IMR-90 (cell line): ENCODE measurements around the gene HNRNPA3. TPM values are rescaled to one million over a fixed set of nuclear protein-coding genes. Genes with fewer than 3 reads are reported as not detected.

Experiments
- ATAC-seq: fragments of 200-7000 bp; cut with Tn5 transposase; 2 replicates; pipeline ENCODE4 v1.9.1; 2020; ENCODE audit warnings: low read depth, mild to moderate bottlenecking, moderate library complexity
- BruUV-seq: library from RNA; stranded (reverse); fragments of 400-500 nt; replicated peaks from 2 replicates; lab custom pipeline; 2021; lab: Mats Ljungman, UMichigan
- CTCF ChIA-PET: fragments of 300-600 bp; formaldehyde crosslinking; extraction: SDS; loops from one replicate; lab custom pipeline; 2021; ENCODE audit warnings: antibody characterized with exemption; lab: Yijun Ruan, JAX
- POLR2A ChIA-PET: fragments of 300-600 bp; sonication (Branson Sonifier 250); formaldehyde crosslinking; loops from one replicate; lab custom pipeline; 2022; ENCODE audit warnings: antibody characterized with exemption; ENCODE audit not compliant: unreplicated experiment; lab: Charles Lee
- DNase-seq: peaks from one replicate; pipeline ENCODE4 v3.0.0; 2013
- H2AFZ ChIP-seq: replicated peaks from 2 replicates; pipeline ENCODE3; 2013; ENCODE audit warnings: low read length, mild to moderate bottlenecking; ENCODE audit not compliant: poor library complexity
- H2AK5ac ChIP-seq: 2 replicates; pipeline ENCODE4 v1.6.1; 2013; ENCODE audit warnings: low read depth, low read length, inconsistent platforms
- H2AK9ac ChIP-seq: replicated peaks from 2 replicates; pipeline ENCODE3; 2013; ENCODE audit warnings: mild to moderate bottlenecking, low read depth, low read length, moderate library complexity; ENCODE audit not compliant: poor library complexity
- H2BK120ac ChIP-seq: 2 replicates; pipeline ENCODE4 v1.6.1; 2013; ENCODE audit warnings: low read depth, low read length, inconsistent platforms
- H2BK15ac ChIP-seq: 3 replicates; pipeline ENCODE4 v1.6.1; 2013; ENCODE audit warnings: low read depth, low read length, inconsistent platforms
- H2BK20ac ChIP-seq: 2 replicates; pipeline ENCODE4 v1.6.1; 2013; ENCODE audit warnings: low read depth, mild to moderate bottlenecking, inconsistent platforms, low read length, moderate library complexity
- H2BK5ac ChIP-seq: 2 replicates; pipeline ENCODE4 v1.6.1; 2013; ENCODE audit warnings: mild to moderate bottlenecking, low read depth, low read length, inconsistent platforms; ENCODE audit not compliant: poor library complexity, severe bottlenecking
- H3K14ac ChIP-seq: replicated peaks from 2 replicates; pipeline ENCODE4 v1.6.1; 2013; ENCODE audit warnings: low read depth, low read length, inconsistent platforms
- H3K18ac ChIP-seq: 2 replicates; pipeline ENCODE4 v1.6.1; 2013; ENCODE audit warnings: low read depth, low read length, control low read depth
- H3K23ac ChIP-seq: 2 replicates; pipeline ENCODE4 v1.6.1; 2013; ENCODE audit warnings: low read depth, low read length, inconsistent platforms
- H3K27ac ChIP-seq: 2 replicates; pipeline ENCODE4 v1.5.1; 2013; ENCODE audit warnings: mild to moderate bottlenecking, control low read depth, low read length; ENCODE audit not compliant: insufficient read depth
- H3K27me3 ChIP-seq: 2 replicates; pipeline ENCODE4 v1.6.1; 2013; ENCODE audit warnings: low read length; ENCODE audit not compliant: control insufficient read depth, insufficient read depth
- H3K36me3 ChIP-seq: 2 replicates; pipeline ENCODE4 v1.6.1; 2013; ENCODE audit warnings: low read length, mixed read lengths; ENCODE audit not compliant: control insufficient read depth, insufficient read depth
- H3K4ac ChIP-seq: 2 replicates; pipeline ENCODE4 v1.6.1; 2013; ENCODE audit warnings: low read depth, low read length, inconsistent platforms
- H3K4me1 ChIP-seq: 2 replicates; pipeline ENCODE4 v1.6.1; 2013; ENCODE audit warnings: low read length, mixed read lengths; ENCODE audit not compliant: control insufficient read depth, insufficient read depth
- H3K4me2 ChIP-seq: 2 replicates; pipeline ENCODE4 v1.6.1; 2013; ENCODE audit warnings: low read depth, mild to moderate bottlenecking, control low read depth, low read length, moderate library complexity
- H3K4me3 ChIP-seq: 2 replicates; pipeline ENCODE4 v1.5.1; 2013; ENCODE audit warnings: low read depth, mild to moderate bottlenecking, control low read depth, low read length, moderate library complexity; ENCODE audit not compliant: insufficient read depth
- H3K56ac ChIP-seq: 2 replicates; pipeline ENCODE4 v1.6.1; 2013; ENCODE audit warnings: low read length, inconsistent platforms; ENCODE audit not compliant: insufficient read depth; ENCODE audit errors: extremely low read depth
- H3K79me1 ChIP-seq, 2 experiments: 2 replicates each; pipeline ENCODE4 v1.6.1; 2013; ENCODE audit warnings: low read length in 2 of 2, inconsistent platforms in 1 of 2, low read depth in 1 of 2
- H3K9ac ChIP-seq: 2 replicates; pipeline ENCODE4 v1.6.1; 2013; ENCODE audit warnings: low read depth, low read length, control low read depth
- H3K9me1 ChIP-seq: 2 replicates; pipeline ENCODE4 v1.6.1; 2013; ENCODE audit warnings: low read length, inconsistent platforms; ENCODE audit not compliant: insufficient read depth
- H3K9me3 ChIP-seq: 2 replicates; pipeline ENCODE4 v1.6.1; 2013; ENCODE audit warnings: low read length; ENCODE audit not compliant: control insufficient read depth, insufficient read depth
- H4K20me1 ChIP-seq: 2 replicates; pipeline ENCODE4 v1.6.1; 2013; ENCODE audit warnings: low read length, inconsistent platforms; ENCODE audit not compliant: insufficient read depth
- H4K5ac ChIP-seq: 2 replicates; pipeline ENCODE4 v1.6.1; 2013; ENCODE audit warnings: mild to moderate bottlenecking, low read depth, low read length, control low read depth
- H4K8ac ChIP-seq, 2 experiments: 2 replicates each; pipeline ENCODE4 v1.6.1; 2013; ENCODE audit warnings: low read depth in 2 of 2, low read length in 2 of 2, control low read depth in 1 of 2, inconsistent platforms in 1 of 2
- H4K91ac ChIP-seq: 2 replicates; pipeline ENCODE4 v1.6.1; 2013; ENCODE audit warnings: low read depth, low read length, inconsistent platforms; ENCODE audit not compliant: insufficient read depth
- BHLHE40 ChIP-seq: fragments of 150-350 bp; IDR thresholded peaks from 2 replicates; pipeline ENCODE4 v1.6.1; 2016; ENCODE audit warnings: mild to moderate bottlenecking, low read depth, low read length
- CEBPB ChIP-seq: IDR thresholded peaks from 2 replicates; pipeline ENCODE4 v1.6.1; 2012; ENCODE audit warnings: low read depth, low read length, improper control_type of control experiment
- CHD1 ChIP-seq: IDR thresholded peaks from 2 replicates; pipeline ENCODE4 v1.6.1; 2012; ENCODE audit warnings: low read depth, low read length, improper control_type of control experiment
- FOS ChIP-seq: fragments of 150-350 bp; IDR thresholded peaks from 2 replicates; pipeline ENCODE4 v1.6.1; 2016; ENCODE audit warnings: low read depth, low read length
- MAFK ChIP-seq: IDR thresholded peaks from 2 replicates; pipeline ENCODE4 v1.6.1; 2012; ENCODE audit warnings: low read depth, low read length, improper control_type of control experiment
- MXI1 ChIP-seq: IDR thresholded peaks from 2 replicates; pipeline ENCODE4 v1.6.1; 2012; ENCODE audit warnings: low read depth, mild to moderate bottlenecking, low read length, moderate library complexity, borderline replicate concordance
- NFE2L2 ChIP-seq: fragments of 150-350 bp; IDR thresholded peaks from 2 replicates; pipeline ENCODE4 v1.6.1; 2016; ENCODE audit warnings: low read depth, mild to moderate bottlenecking, low read length
- POLR2A ChIP-seq: IDR thresholded peaks from 2 replicates; pipeline ENCODE4 v1.6.1; 2012; ENCODE audit warnings: mild to moderate bottlenecking, low read depth, low read length
- RAD21 ChIP-seq: IDR thresholded peaks from 2 replicates; pipeline ENCODE4 v1.6.1; 2012; ENCODE audit warnings: low read length, improper control_type of control experiment
- RCOR1 ChIP-seq: IDR thresholded peaks from 2 replicates; pipeline ENCODE4 v1.6.1; 2012; ENCODE audit warnings: mild to moderate bottlenecking, low read length, improper control_type of control experiment; ENCODE audit not compliant: insufficient replicate concordance
- RFX5 ChIP-seq: IDR thresholded peaks from 2 replicates; pipeline ENCODE4 v1.8.0; 2012; ENCODE audit warnings: low read depth, mild to moderate bottlenecking, low read length, moderate library complexity
- SMC3 ChIP-seq: fragments of 150-350 bp; IDR thresholded peaks from 2 replicates; pipeline ENCODE4 v1.6.1; 2016; ENCODE audit warnings: low read depth, mild to moderate bottlenecking, antibody characterized with exemption, low read length, moderate library complexity
- WGBS, 2 experiments: methylation state at CpG; one replicate each; pipeline versions ENCODE4 v1.1.5 to v1.1.7; 2013; ENCODE audit warnings: missing lambda C conversion rate in 2 of 2; ENCODE audit not compliant: insufficient read length in 1 of 2; ENCODE audit errors: extremely low coverage in 2 of 2; 5-methylcytosine and 5-hydroxymethylcytosine counted together
- dilution Hi-C: fragments of 300-500 bp; cut with HindIII; formaldehyde crosslinking; loops from one replicate; pipeline ENCODE4 v1.14.3; 2018; ENCODE audit warnings: low sequenced_read_pairs; ENCODE audit not compliant: unreplicated experiment
- in situ Hi-C: fragments of 300-500 bp; cut with MboI; formaldehyde crosslinking; loops from 3 replicates; pipeline ENCODE4 v1.14.3; 2019; ENCODE audit warnings: low sequenced_read_pairs, inconsistent platforms, mixed read lengths
- intact Hi-C: fragments of 100-400 bp; cut with micrococcal nuclease; formaldehyde crosslinking; loops from 2 replicates; pipeline ENCODE4 v1.10.0; 2022
- polyA plus RNA-seq, 3 experiments: library from polyadenylated mRNA; depleted of rRNA; stranded (reverse); fragments of >200 nt; gene quantifications; 2 replicates each; pipeline ENCODE4 v1.2.3, GENCODE V29; 2012; ENCODE audit warnings: low replicate concordance in 1 of 3
- total RNA-seq: library from RNA; depleted of rRNA; stranded (reverse); fragments of >200 nt; gene quantifications from 2 replicates; pipeline ENCODE4 v1.2.3, GENCODE V29; 2012
- TF ChIP-seq, protein P1 (sequence below): conservative IDR thresholded peaks from 2 replicates; pipeline ENCODE4 v1.5.1; 2012; ENCODE audit warnings: mild to moderate bottlenecking, low read depth, low read length, improper control_type of control experiment
- TF ChIP-seq, protein P2 (sequence below): fragments of 150-350 bp; IDR thresholded peaks from 2 replicates; pipeline ENCODE4 v1.6.1; 2016; ENCODE audit warnings: low read depth, mild to moderate bottlenecking, low read length, moderate library complexity, borderline replicate concordance
- TF ChIP-seq, protein P3 (sequence below): fragments of 150-350 bp; IDR thresholded peaks from 2 replicates; pipeline ENCODE4 v1.6.1; 2017; ENCODE audit warnings: mild to moderate bottlenecking, antibody characterized with exemption, low read length, low read depth

The HNRNPA3 gene
- total and polyA plus RNA-seq, 2 of the 4 experiments (the other 2 are of a cell fraction): 18.6 to 111 TPM

DNA sequence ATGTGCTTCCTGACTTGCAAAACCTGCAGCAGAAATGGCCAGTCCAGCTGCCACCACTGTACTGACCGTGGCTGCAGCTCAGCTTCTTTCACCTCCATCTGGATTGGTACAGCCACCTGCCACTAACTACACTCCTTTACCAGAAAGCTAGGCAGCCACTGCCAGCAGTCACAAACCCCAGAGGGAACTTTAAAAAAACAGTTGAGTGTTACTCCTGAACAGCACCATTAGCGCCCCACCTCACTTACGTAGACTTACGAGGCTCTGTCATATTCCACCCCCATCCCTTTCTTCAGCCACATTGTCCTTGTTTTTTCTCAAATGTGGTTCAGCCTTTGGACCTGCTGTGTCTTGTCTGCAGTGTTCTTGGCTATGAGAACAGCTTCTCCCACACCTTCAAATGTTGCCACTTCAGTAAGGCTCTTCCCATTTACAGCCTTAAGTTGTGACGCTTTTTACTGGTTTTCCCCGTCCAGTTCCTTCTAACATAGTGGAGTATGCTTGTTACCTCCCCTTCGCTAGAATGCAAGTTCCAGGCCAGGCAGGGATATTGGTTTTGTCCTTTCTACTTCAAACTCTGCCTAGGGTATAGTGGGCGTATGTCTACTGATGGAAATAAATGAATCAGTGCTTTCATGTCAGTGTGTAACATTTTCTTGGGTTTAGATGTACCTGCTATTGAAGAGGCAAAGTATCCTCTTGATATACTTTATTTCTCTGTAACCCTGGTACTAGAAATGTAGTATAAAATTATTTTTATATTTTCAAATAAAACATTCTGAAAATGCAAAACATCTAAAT, 17.0 kb downstream of the HNRNPA3 start:
- DNase-seq: no peak
- H2AK5ac ChIP-seq: no peak overlapping the region
- H3K4me2 ChIP-seq: no peak overlapping the region
- no peak overlapping the region for H4K5ac ChIP-seq
- H3K36me3 ChIP-seq: peaks cover 47% of the 10 kb centered on the region
- BruUV-seq: no TSS peak
- no peak overlapping the region for H2BK20ac ChIP-seq
- H2BK120ac ChIP-seq: no peak overlapping the region
- peaks cover 24 to 44% of the 10 kb centered on the region in 2 experiments for H3K79me1 ChIP-seq
- ATAC-seq: no peak
- H3K9ac ChIP-seq: no peak overlapping the region
- peaks cover 8% of the 10 kb centered on the region; the same call in 1 of the 2 replicates for H3K4me1 ChIP-seq
- no peaks in the 10 kb centered on the region for H3K9me3 ChIP-seq
- no peak overlapping the region for H3K4me3 ChIP-seq
- no peak overlapping the region for H4K8ac ChIP-seq
- H2BK15ac ChIP-seq: no peak overlapping the region
- no peak overlapping the region for H3K56ac ChIP-seq
- WGBS, 2 experiments: 80% methylated on average over 4 of the region's 8 CpGs; no CpG with 5 or more reads in 1 of the 2 experiments
- CTCF ChIA-PET: no interaction called here
- no peak overlapping the region for H2BK5ac ChIP-seq
- peak overlapping the region; percentile 14; the same call in 1 of the 2 replicates for H3K27ac ChIP-seq
- H3K4ac ChIP-seq: no peak overlapping the region
- H3K23ac ChIP-seq: 0 out of 2 replicates have a peak overlapping the region, but pooled peaks have one; percentile 62
- H3K18ac ChIP-seq: no peak overlapping the region
- H3K27me3 ChIP-seq: no peaks in the 10 kb centered on the region
- no peak overlapping the region for H4K91ac ChIP-seq
- H4K20me1 ChIP-seq: peaks cover 41% of the 10 kb centered on the region
- no peak overlapping the region for H2AFZ ChIP-seq
- H2AK9ac ChIP-seq: no peak overlapping the region
- POLR2A ChIA-PET: no interaction called here
- dilution Hi-C loops (no loop called here), in situ Hi-C loops (no loop called here), intact Hi-C loops (loop anchor here (2.0 kb wide), 2 partner anchors 33 to 103 kb away; no protein-coding TSS in a partner anchor)
- peaks cover 4% of the 10 kb centered on the region; the same call in 1 of the 2 replicates for H3K9me1 ChIP-seq
- H3K14ac ChIP-seq: 0 out of 2 replicates have a peak overlapping the region, but pooled peaks have one; percentile 8
- no peak for TF ChIP-seq NFE2L2
- TF ChIP-seq SMC3: no peak
- TF ChIP-seq MXI1: no peak
- no peak for TF ChIP-seq CEBPB
- TF ChIP-seq RCOR1: no peak
- TF ChIP-seq, protein P1, sequence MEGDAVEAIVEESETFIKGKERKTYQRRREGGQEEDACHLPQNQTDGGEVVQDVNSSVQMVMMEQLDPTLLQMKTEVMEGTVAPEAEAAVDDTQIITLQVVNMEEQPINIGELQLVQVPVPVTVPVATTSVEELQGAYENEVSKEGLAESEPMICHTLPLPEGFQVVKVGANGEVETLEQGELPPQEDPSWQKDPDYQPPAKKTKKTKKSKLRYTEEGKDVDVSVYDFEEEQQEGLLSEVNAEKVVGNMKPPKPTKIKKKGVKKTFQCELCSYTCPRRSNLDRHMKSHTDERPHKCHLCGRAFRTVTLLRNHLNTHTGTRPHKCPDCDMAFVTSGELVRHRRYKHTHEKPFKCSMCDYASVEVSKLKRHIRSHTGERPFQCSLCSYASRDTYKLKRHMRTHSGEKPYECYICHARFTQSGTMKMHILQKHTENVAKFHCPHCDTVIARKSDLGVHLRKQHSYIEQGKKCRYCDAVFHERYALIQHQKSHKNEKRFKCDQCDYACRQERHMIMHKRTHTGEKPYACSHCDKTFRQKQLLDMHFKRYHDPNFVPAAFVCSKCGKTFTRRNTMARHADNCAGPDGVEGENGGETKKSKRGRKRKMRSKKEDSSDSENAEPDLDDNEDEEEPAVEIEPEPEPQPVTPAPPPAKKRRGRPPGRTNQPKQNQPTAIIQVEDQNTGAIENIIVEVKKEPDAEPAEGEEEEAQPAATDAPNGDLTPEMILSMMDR: no peak
- TF ChIP-seq RAD21: no peak
- TF ChIP-seq POLR2A: no peak; the same call in 1 of the 2 replicates
- TF ChIP-seq, protein P2, sequence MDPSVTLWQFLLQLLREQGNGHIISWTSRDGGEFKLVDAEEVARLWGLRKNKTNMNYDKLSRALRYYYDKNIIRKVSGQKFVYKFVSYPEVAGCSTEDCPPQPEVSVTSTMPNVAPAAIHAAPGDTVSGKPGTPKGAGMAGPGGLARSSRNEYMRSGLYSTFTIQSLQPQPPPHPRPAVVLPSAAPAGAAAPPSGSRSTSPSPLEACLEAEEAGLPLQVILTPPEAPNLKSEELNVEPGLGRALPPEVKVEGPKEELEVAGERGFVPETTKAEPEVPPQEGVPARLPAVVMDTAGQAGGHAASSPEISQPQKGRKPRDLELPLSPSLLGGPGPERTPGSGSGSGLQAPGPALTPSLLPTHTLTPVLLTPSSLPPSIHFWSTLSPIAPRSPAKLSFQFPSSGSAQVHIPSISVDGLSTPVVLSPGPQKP: no peak
- no peak for TF ChIP-seq RFX5
- TF ChIP-seq, protein P3, sequence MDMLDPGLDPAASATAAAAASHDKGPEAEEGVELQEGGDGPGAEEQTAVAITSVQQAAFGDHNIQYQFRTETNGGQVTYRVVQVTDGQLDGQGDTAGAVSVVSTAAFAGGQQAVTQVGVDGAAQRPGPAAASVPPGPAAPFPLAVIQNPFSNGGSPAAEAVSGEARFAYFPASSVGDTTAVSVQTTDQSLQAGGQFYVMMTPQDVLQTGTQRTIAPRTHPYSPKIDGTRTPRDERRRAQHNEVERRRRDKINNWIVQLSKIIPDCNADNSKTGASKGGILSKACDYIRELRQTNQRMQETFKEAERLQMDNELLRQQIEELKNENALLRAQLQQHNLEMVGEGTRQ: no peak
- no peak for TF ChIP-seq FOS
- TF ChIP-seq CHD1: no peak
- no peak for TF ChIP-seq BHLHE40
- TF ChIP-seq MAFK: no peak
